Measurements from ENCODE around the gene MAST4.

DNA sequence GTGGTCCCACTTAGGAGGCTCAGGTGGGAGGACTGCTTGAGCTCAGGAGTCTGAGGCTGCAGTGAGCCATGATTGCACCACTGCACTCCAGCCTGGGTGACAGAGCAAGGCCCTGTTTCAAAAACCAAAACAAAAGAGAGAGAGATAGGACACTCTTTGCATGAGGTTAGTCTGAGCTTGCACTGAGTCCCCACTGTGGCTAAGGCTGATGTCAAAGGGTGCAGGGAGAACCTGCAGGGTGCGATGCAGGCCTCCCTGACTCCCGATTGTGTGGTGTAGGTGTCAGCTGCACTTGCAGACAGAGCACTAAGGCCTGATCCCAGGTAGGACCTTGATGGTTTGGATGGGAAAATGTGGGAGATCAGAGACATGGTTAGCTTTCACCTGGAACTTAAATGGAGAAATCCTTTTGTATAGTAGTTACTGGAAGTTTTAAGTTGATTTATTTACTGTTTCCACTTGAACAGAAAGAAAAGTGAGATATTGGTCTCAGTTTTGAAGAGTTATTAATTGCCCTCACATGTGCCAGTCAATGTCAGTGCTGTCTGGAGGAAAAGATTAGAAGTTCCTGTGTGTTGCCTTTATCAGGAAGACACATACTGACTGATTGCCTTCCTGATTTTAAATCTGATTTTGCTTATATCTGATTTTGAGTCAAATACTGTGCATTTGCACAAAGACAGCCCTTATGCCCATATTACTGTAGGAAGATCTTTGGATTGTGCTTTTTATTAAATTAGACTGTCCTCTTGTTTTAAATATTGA is 260.0 kb downstream of the MAST4 start:
- TF ChIP-seq, protein P1, sequence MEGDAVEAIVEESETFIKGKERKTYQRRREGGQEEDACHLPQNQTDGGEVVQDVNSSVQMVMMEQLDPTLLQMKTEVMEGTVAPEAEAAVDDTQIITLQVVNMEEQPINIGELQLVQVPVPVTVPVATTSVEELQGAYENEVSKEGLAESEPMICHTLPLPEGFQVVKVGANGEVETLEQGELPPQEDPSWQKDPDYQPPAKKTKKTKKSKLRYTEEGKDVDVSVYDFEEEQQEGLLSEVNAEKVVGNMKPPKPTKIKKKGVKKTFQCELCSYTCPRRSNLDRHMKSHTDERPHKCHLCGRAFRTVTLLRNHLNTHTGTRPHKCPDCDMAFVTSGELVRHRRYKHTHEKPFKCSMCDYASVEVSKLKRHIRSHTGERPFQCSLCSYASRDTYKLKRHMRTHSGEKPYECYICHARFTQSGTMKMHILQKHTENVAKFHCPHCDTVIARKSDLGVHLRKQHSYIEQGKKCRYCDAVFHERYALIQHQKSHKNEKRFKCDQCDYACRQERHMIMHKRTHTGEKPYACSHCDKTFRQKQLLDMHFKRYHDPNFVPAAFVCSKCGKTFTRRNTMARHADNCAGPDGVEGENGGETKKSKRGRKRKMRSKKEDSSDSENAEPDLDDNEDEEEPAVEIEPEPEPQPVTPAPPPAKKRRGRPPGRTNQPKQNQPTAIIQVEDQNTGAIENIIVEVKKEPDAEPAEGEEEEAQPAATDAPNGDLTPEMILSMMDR (IDR thresholded peaks at IDR 0.05), result no peak
- no peak for TF ChIP-seq POLR2A (IDR thresholded peaks at IDR 0.05)

Data from tibial nerve (tissue), 3 donors.